WI38 (cell line): ENCODE measurements around the gene SLC13A4.

Experiments used
- H3K4me3 ChIP-seq: 2 replicates; pipeline ENCODE4 v1.5.1; 2011; ENCODE audit warnings: low read depth, mild to moderate bottlenecking, control low read depth, low read length
- TF ChIP-seq, protein P1 (sequence below): IDR thresholded peaks from 2 replicates; pipeline ENCODE4 v1.5.1; 2012; ENCODE audit warnings: low read depth, mild to moderate bottlenecking, control low read depth, low read length

Gene SLC13A4

GRCh38 chr7:135690566-135690965 is 37.4 kb downstream of the SLC13A4 start:
- TF ChIP-seq, protein P1, sequence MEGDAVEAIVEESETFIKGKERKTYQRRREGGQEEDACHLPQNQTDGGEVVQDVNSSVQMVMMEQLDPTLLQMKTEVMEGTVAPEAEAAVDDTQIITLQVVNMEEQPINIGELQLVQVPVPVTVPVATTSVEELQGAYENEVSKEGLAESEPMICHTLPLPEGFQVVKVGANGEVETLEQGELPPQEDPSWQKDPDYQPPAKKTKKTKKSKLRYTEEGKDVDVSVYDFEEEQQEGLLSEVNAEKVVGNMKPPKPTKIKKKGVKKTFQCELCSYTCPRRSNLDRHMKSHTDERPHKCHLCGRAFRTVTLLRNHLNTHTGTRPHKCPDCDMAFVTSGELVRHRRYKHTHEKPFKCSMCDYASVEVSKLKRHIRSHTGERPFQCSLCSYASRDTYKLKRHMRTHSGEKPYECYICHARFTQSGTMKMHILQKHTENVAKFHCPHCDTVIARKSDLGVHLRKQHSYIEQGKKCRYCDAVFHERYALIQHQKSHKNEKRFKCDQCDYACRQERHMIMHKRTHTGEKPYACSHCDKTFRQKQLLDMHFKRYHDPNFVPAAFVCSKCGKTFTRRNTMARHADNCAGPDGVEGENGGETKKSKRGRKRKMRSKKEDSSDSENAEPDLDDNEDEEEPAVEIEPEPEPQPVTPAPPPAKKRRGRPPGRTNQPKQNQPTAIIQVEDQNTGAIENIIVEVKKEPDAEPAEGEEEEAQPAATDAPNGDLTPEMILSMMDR, result no peak
- H3K4me3 ChIP-seq, result no peak overlapping the region

DNA sequence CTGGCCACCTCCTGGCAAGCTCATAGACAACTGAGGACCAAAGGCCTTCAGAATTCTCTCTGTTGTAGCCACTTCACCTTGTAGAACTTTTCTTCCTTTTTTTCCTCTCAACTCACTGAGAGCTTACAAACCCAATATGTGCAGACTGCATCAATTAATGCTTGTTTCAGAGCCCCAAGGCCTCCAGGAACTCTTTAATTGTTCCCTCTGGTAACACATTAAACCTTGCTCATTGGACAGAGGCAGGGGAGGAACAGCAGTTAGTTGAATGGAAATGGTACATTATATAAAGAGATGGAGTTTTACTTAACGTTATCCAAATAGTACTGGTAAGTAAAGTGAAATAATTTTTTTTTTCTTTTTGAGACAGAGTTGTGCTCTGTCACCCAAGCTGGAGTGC is 40.5 kb downstream of the SLC13A4 start:
- TF ChIP-seq, protein P1, result no peak
- no peak overlapping the region for H3K4me3 ChIP-seq

GRCh38 chr7:135685306-135686084 is 42.5 kb downstream of the SLC13A4 start:
- TF ChIP-seq, protein P1, result no peak
- H3K4me3 ChIP-seq, result no peak overlapping the region

DNA sequence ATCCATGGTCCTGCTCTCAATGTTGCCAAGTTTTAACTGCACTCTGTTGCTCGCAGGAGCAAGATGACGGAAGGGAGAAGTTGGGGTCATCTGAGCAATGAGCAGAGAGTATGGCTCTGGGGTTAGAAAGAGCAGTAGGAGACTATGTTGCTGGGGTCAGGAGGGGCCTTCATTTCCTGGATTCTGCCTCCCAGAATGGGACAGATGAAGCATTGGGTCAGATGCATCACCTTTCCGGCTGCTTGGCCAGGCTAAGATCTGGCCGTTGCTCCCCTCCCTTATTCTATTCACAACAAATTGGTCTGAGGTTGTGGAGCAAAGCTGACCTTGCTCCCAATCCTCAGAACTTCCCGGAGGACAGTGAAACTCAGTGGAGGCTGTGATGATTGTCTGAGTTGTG is 43.3 kb downstream of the SLC13A4 start:
- TF ChIP-seq, protein P1, result no peak
- no peak overlapping the region for H3K4me3 ChIP-seq

DNA sequence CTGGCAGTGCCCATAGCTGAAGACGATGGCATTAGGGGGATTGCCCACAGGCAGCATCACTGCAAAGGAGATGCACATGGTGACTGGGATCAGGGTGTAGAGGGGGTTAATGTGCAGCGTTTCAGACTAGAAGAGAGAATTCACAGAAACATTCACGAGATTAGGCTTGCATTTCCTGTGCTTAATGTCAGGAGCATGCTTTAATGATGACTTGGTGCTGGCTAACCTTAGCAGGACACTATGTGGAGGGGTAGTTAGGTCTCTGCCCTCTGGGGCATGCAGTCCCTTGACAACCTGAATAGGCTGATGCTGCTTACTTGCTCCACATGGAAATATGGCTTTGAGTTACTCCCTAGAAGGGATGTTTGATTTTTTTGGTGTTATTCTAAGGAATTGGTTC is 43.9 kb downstream of the SLC13A4 start:
- H3K4me3 ChIP-seq, result no peak overlapping the region
- TF ChIP-seq, protein P1, result no peak

DNA sequence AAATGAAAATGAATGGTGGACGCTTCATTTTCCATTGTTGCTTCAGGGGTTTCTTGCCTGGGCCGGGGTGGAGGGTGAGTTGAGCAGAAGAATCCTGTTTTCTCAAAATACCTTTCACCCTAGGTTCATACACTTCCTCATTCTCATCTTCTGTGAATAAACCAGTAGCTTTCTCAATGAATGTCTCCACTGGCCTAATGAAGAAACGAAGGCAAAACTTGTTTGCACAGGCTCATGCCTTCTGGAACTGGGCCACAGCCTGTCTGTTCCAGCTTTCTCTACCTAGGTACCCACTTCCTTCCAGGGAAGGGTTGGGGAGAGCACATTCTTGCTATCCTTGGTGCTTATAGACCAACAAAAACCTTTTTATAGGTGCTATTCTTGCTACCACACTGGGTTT is 44.4 kb downstream of the SLC13A4 start:
- no peak overlapping the region for H3K4me3 ChIP-seq
- TF ChIP-seq, protein P1, result no peak

DNA sequence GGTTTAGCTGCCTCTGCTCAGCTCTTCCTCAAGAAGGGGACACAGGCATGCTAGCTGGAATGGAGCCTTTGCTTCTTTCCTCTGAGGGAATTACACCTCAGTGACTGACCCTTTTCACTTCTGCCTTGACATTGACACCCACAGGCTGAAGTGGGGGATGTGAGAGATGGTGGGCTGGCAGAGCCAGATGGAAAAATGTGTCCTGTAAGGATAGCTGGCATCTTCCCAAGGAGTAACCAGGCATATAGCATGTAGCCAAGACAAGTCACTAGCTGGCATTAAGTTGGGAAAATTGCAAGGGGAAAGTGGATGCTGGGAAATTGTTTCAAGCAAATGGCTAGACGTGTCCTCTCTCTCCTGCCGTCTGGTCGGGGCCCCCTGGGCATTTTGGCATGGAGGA is 45.8 kb downstream of the SLC13A4 start:
- TF ChIP-seq, protein P1, result no peak
- no peak overlapping the region for H3K4me3 ChIP-seq
